Erythroblast (primary cell): ENCODE data around the gene SPATA19.

Source experiments
- GATA1 ChIP-seq: IDR thresholded peaks from 2 replicates; pipeline ENCODE4 v1.6.1; 2011; ENCODE audit warnings: low read depth, mild to moderate bottlenecking, control low read depth, low read length, moderate library complexity
- POLR2A ChIP-seq: IDR thresholded peaks from 2 replicates; pipeline ENCODE4 v1.6.1; 2011; ENCODE audit warnings: mild to moderate bottlenecking, low read length

DNA sequence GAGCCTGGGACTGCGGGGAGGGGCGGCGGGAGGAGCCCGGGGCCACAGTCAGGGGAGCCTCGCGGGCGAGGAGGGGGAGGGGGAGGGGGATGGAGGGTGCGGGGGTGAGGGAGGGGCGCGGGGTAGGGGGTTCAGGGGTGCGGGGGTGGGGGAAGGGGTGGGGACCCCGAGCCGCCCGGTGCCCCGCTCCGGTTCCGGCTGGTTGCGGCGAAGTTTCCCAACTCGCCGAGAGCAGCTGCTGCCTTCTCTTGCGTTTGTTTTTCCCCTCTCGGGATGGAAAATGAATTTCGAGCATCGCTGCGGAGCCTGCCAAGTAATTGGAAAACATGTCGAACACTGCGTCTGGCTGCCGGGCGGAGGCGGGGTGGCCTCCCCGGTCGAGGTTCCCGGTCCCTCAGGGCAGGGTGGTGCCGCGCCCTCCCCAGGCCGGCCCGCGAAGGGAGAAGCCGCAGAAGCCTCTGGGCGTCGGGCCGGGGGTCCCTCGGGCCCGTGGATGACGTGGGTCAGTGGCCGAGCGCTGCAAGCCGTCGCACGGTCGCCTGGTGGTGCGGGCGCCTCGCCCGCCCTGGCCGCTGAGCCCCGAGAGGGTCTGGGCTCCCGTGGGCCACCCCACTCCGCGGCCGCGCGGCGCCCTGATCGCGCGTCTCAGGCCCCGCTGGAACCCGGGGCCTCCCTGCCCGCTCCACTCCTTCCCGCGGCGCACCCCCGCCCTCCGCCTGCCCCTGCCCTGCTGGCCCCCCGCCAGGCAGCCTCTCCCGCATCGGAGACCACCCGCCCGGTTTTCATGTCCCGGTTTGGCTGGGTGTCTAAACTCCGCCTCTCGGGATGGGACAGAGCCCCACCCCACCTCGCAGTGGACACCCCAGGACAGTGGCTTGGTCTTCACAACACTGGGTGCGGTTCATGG lies 12.1 kb downstream of the SPATA19 start:
- TF ChIP-seq POLR2A = no peak
- TF ChIP-seq GATA1 = no peak
